Mesendoderm (in vitro differentiated cells): ENCODE data around the gene ARG2.

Experiments used
- DNase-seq: peaks from one replicate; pipeline ENCODE4 v3.0.0; 2013
- H2AK5ac ChIP-seq: 2 replicates; pipeline ENCODE4 v1.6.1; 2013; ENCODE audit warnings: low read length, inconsistent platforms
- H2BK120ac ChIP-seq: 2 replicates; pipeline ENCODE4 v1.6.1; 2013; ENCODE audit warnings: low read depth, mild to moderate bottlenecking, low read length, moderate library complexity, mixed read lengths
- H2BK15ac ChIP-seq: replicated peaks from 2 replicates; pipeline ENCODE4 v1.6.1; 2013; ENCODE audit warnings: low read depth, mild to moderate bottlenecking, moderate library complexity
- H2BK5ac ChIP-seq: 2 replicates; pipeline ENCODE4 v1.6.1; 2013; ENCODE audit warnings: low read length, inconsistent platforms
- H3K18ac ChIP-seq: 2 replicates; pipeline ENCODE4 v1.6.1; 2013; ENCODE audit warnings: mild to moderate bottlenecking, low read length, mixed read lengths
- H3K23ac ChIP-seq: one replicate; pipeline ENCODE4 v1.6.1; 2013; ENCODE audit warnings: low read length
- H3K27ac ChIP-seq: 2 replicates; pipeline ENCODE4 v1.5.1; 2013; ENCODE audit warnings: low read depth, mild to moderate bottlenecking, inconsistent platforms, low read length, moderate library complexity
- H3K27me3 ChIP-seq: 2 replicates; pipeline ENCODE4 v1.6.1; 2013; ENCODE audit warnings: low read length, control low read depth, mild to moderate bottlenecking, inconsistent platforms; ENCODE audit not compliant: insufficient read depth, poor library complexity
- H3K36me3 ChIP-seq: 2 replicates; pipeline ENCODE4 v1.6.1; 2013; ENCODE audit warnings: low read length, inconsistent platforms; ENCODE audit not compliant: control insufficient read depth, insufficient read depth
- H3K4ac ChIP-seq: one replicate; pipeline ENCODE4 v1.6.1; 2013; ENCODE audit warnings: low read depth, mild to moderate bottlenecking, low read length, moderate library complexity
- H3K4me1 ChIP-seq: 2 replicates; pipeline ENCODE4 v1.6.1; 2013; ENCODE audit warnings: low read depth, low read length, inconsistent platforms; ENCODE audit not compliant: control insufficient read depth
- H3K4me2 ChIP-seq: 2 replicates; pipeline ENCODE4 v1.6.1; 2013; ENCODE audit warnings: low read length
- H3K4me3 ChIP-seq: 2 replicates; pipeline ENCODE4 v1.5.1; 2013; ENCODE audit warnings: mild to moderate bottlenecking, low read length
- H3K56ac ChIP-seq: one replicate; pipeline ENCODE4 v1.6.1; 2013; ENCODE audit warnings: low read length
- H3K79me1 ChIP-seq: 2 replicates; pipeline ENCODE4 v1.6.1; 2013; ENCODE audit warnings: low read length, inconsistent platforms
- H3K79me2 ChIP-seq: 2 replicates; pipeline ENCODE4 v1.6.1; 2013; ENCODE audit warnings: mild to moderate bottlenecking, low read length; ENCODE audit not compliant: control insufficient read depth, insufficient read depth
- H3K9ac ChIP-seq: 2 replicates; pipeline ENCODE4 v1.6.1; 2013; ENCODE audit warnings: low read length, inconsistent platforms
- H4K5ac ChIP-seq: one replicate; pipeline ENCODE4 v1.6.1; 2013; ENCODE audit warnings: low read length
- H4K8ac ChIP-seq: one replicate; pipeline ENCODE4 v1.6.1; 2013; ENCODE audit warnings: low read depth, mild to moderate bottlenecking, control low read depth, low read length, moderate library complexity
- WGBS: extraction: QIAGEN DNeasy Blood & Tissue Kit; methylation state at CpG from one replicate; pipeline ENCODE4 v1.1.7; 2013; ENCODE audit warnings: low lambda C conversion rate, missing lambda C conversion rate; ENCODE audit not compliant: insufficient coverage; ENCODE audit errors: extremely low coverage; 5-methylcytosine and 5-hydroxymethylcytosine counted together

ARG2 gene

GRCh38 chr14:67577181-67577808 is 42.4 kb upstream of the ARG2 start:
- no CpG with 5 or more reads among the region's 13 CpGs for WGBS
- no peaks in the 10 kb centered on the region for H3K79me2 ChIP-seq
- H3K4me2 ChIP-seq = no peak overlapping the region

GRCh38 chr14:67577909-67578749 is 41.6 kb upstream of the ARG2 start:
- Histone ChIP-seq H3K27ac (no peak overlapping the region), H3K9ac (no peak overlapping the region), H3K79me1 (no peaks in the 10 kb centered on the region), H3K56ac (no peak overlapping the region), H3K4ac (no peak overlapping the region), H3K36me3 (peaks cover 3% of the 10 kb centered on the region), H3K23ac (no peak overlapping the region), H3K4me3 (no peak overlapping the region), H4K8ac (no peak overlapping the region), H3K4me2 (no peak overlapping the region), H4K5ac (no peak overlapping the region), H3K4me1 (no peaks in the 10 kb centered on the region), H2BK15ac (no peak overlapping the region), H2BK120ac (no peak overlapping the region), H3K79me2 (no peaks in the 10 kb centered on the region), H2BK5ac (no peak overlapping the region), H3K27me3 (no peaks in the 10 kb centered on the region), H2AK5ac (no peak overlapping the region), H3K18ac (no peak overlapping the region)
- no CpG with 5 or more reads among the region's 16 CpGs for WGBS
- DNase-seq = no peak

More at GRCh38 chr14:67577181-67577808, 42.4 kb upstream of the ARG2 start:
- no peak overlapping the region for H4K5ac ChIP-seq
- no peak overlapping the region for H2AK5ac ChIP-seq
- no peak overlapping the region for H3K9ac ChIP-seq
- no peaks in the 10 kb centered on the region for H3K4me1 ChIP-seq
- H2BK120ac ChIP-seq = no peak overlapping the region
- H2BK15ac ChIP-seq = no peak overlapping the region
- peaks cover 3% of the 10 kb centered on the region for H3K36me3 ChIP-seq
- H2BK5ac ChIP-seq = no peak overlapping the region
- no peak for DNase-seq
- no peak overlapping the region for H3K23ac ChIP-seq
- no peaks in the 10 kb centered on the region for H3K79me1 ChIP-seq
- no peak overlapping the region for H3K4me3 ChIP-seq
- no peak overlapping the region for H3K4ac ChIP-seq
- H3K27ac ChIP-seq = no peak overlapping the region
- no peak overlapping the region for H4K8ac ChIP-seq
- no peak overlapping the region for H3K56ac ChIP-seq
- H3K18ac ChIP-seq = no peak overlapping the region
- no peaks in the 10 kb centered on the region for H3K27me3 ChIP-seq

- Histone ChIP-seq H2BK15ac (no peak overlapping the region), H3K23ac (no peak overlapping the region), H3K56ac (no peak overlapping the region), H3K79me1 (no peaks in the 10 kb centered on the region), H3K79me2 (no peaks in the 10 kb centered on the region), H2AK5ac (no peak overlapping the region), H3K4me3 (no peak overlapping the region), H4K8ac (no peak overlapping the region), H4K5ac (no peak overlapping the region), H3K4me2 (no peak overlapping the region), H3K4me1 (no peaks in the 10 kb centered on the region), H2BK120ac (no peak overlapping the region), H3K4ac (no peak overlapping the region), H3K27me3 (no peaks in the 10 kb centered on the region), H2BK5ac (no peak overlapping the region), H3K36me3 (peaks cover 3% of the 10 kb centered on the region), H3K18ac (no peak overlapping the region), H3K9ac (no peak overlapping the region), H3K27ac (no peak overlapping the region)
- WGBS = no CpG with 5 or more reads among the region's 15 CpGs
- DNase-seq = no peak
Observed at GRCh38 chr14:67579040-67579439, 40.7 kb upstream of the ARG2 start.

GRCh38 chr14:67579636-67580035 is 40.1 kb upstream of the ARG2 start:
- Histone ChIP-seq H3K4me1 (no peaks in the 10 kb centered on the region), H2BK5ac (no peak overlapping the region), H3K4me3 (no peak overlapping the region), H3K4ac (no peak overlapping the region), H4K8ac (no peak overlapping the region), H3K18ac (no peak overlapping the region), H3K79me1 (no peaks in the 10 kb centered on the region), H3K36me3 (peaks cover 3% of the 10 kb centered on the region), H3K56ac (no peak overlapping the region), H3K27ac (no peak overlapping the region), H3K79me2 (no peaks in the 10 kb centered on the region), H2BK15ac (no peak overlapping the region), H2AK5ac (no peak overlapping the region), H2BK120ac (no peak overlapping the region), H4K5ac (no peak overlapping the region), H3K23ac (no peak overlapping the region), H3K9ac (no peak overlapping the region), H3K27me3 (no peaks in the 10 kb centered on the region), H3K4me2 (no peak overlapping the region)
- no CpG with 5 or more reads among the region's 7 CpGs for WGBS
- no peak for DNase-seq

- H3K4me1 ChIP-seq = no peaks in the 10 kb centered on the region
- no peak for DNase-seq
- H3K27ac ChIP-seq = no peak overlapping the region
- H3K4me2 ChIP-seq = no peak overlapping the region
- H3K79me2 ChIP-seq = no peaks in the 10 kb centered on the region
- H2BK120ac ChIP-seq = no peak overlapping the region
- no peak overlapping the region for H3K9ac ChIP-seq
- H3K18ac ChIP-seq = no peak overlapping the region
- H3K4me3 ChIP-seq = no peak overlapping the region
- H3K36me3 ChIP-seq = peaks cover 3% of the 10 kb centered on the region
- H4K8ac ChIP-seq = no peak overlapping the region
- no peak overlapping the region for H3K23ac ChIP-seq
- no peak overlapping the region for H4K5ac ChIP-seq
- H3K56ac ChIP-seq = no peak overlapping the region
- H2AK5ac ChIP-seq = no peak overlapping the region
- no peak overlapping the region for H2BK15ac ChIP-seq
- no peaks in the 10 kb centered on the region for H3K27me3 ChIP-seq
- WGBS = no CpG with 5 or more reads among the region's 11 CpGs
- no peak overlapping the region for H3K4ac ChIP-seq
- H2BK5ac ChIP-seq = no peak overlapping the region
- H3K79me1 ChIP-seq = no peaks in the 10 kb centered on the region
Observed at GRCh38 chr14:67580336-67581171, 39.2 kb upstream of the ARG2 start.
